Pancreas (tissue), 10 donors: ENCODE results near the gene TNS3. TPM values are rescaled to one million over a fixed set of nuclear protein-coding genes. Genes with fewer than 3 reads are reported as not detected.

Experiments used
- ATAC-seq, 4 donors: fragments of 200-7000 bp; cut with Tn5 transposase; one replicate each; pipeline versions ENCODE4 v1.8.0 to v1.9.1; 2020; ENCODE audit warnings: mild to moderate bottlenecking in 4 of 4, moderate library complexity in 4 of 4
- DNase-seq, 6 donors: peaks; one replicate each; pipeline ENCODE4 v3.0.0-alpha.2; 2020
- FAIRE-seq: peaks from 2 replicates; lab custom pipeline; 2012; peaks lifted over from hg19 to GRCh38; lab: Jason Lieb, UNC
- H3K27ac ChIP-seq, 4 donors: fragments of 200-600 bp; sonication (generic); 1 replicate in 3 of 4; 2 replicates in 1 of 4; pipeline versions ENCODE4 v1.5.0 to v1.8.0; 2020
- H3K27me3 ChIP-seq, 4 donors: fragments of 200-600 bp; one replicate each; pipeline ENCODE4 v1.8.0; 2021
- H3K36me3 ChIP-seq, 3 donors: fragments of 200-600 bp; sonication (generic) in 1 of 3; one replicate each; pipeline versions ENCODE4 v1.5.0 to v1.8.0; 2020 to 2021
- H3K4me1 ChIP-seq, 3 donors: fragments of 200-600 bp; one replicate each; pipeline ENCODE4 v1.8.0; 2021
- H3K4me3 ChIP-seq, 4 donors: fragments of 200-600 bp; sonication (generic) in 2 of 4; one replicate each; pipeline versions ENCODE4 v1.5.0 to v1.8.0; 2020 to 2021
- H3K9me3 ChIP-seq, 4 donors: fragments of 200-600 bp; one replicate each; pipeline ENCODE4 v1.8.0; 2021
- WGBS, 2 donors: extraction: QIAGEN DNeasy Blood & Tissue Kit; methylation state at CpG; one replicate each; pipeline ENCODE4 v1.1.7; 2013; 5-methylcytosine and 5-hydroxymethylcytosine counted together
- intact Hi-C, 3 donors: fragments of 100-400 bp; cut with DNase I; formaldehyde crosslinking; loops; one replicate each; pipeline versions ENCODE4 v1.11.1 to v1.14.2; 2022
- polyA plus RNA-seq, 2 donors: library from polyadenylated mRNA; stranded (reverse); fragments of 200-250 nt; gene quantifications; one replicate each; pipeline ENCODE4 v1.2.3, GENCODE V29; 2013
- total RNA-seq, 6 donors: library from RNA; stranded (reverse); fragmentation: NEBNext Ultra II Directional in 4 of 6; extraction: Animal tissue kit (Norgen Biotek cat#: 25700) in 4 of 6; gene quantifications; one replicate each; pipeline versions ENCODE4 v1.2.1 to v1.2.4, GENCODE V29; 2021 to 2023
- TF ChIP-seq, protein P1 (sequence below), 4 donors: fragments of 200-600 bp; sonication (generic) in 3 of 4; IDR thresholded peaks; one replicate each; pipeline versions ENCODE4 v1.5.0 to v1.8.0; 2021; ENCODE audit warnings: antibody characterized with exemption in 4 of 4
- donor health status: healthy with polysubstance abuse.
- donor health status: DM: no; HTN: no; CAD: no; lungs with moderate emphysema.
- donor health status: DM: no; HTN: no; CAD: no.
- donor health status: control.
- donor health status: control.
- donor health status: Bipolar disorder and iron deficiency.
- donor health status: DM: yes; HTN: yes; CAD: no.
- donor health status: DM: no; HTN: no; CAD: no.
- donor health status: DM: no; HTN: no; CAD: no.
- donor health status: DM: yes; HTN: yes; CAD: no.

The TNS3 gene
- total and polyA plus RNA-seq, 8 donors = 28.0 to 125 (median 91.2) TPM

- H3K27ac ChIP-seq = no peak overlapping the region
- TF ChIP-seq, protein P1, sequence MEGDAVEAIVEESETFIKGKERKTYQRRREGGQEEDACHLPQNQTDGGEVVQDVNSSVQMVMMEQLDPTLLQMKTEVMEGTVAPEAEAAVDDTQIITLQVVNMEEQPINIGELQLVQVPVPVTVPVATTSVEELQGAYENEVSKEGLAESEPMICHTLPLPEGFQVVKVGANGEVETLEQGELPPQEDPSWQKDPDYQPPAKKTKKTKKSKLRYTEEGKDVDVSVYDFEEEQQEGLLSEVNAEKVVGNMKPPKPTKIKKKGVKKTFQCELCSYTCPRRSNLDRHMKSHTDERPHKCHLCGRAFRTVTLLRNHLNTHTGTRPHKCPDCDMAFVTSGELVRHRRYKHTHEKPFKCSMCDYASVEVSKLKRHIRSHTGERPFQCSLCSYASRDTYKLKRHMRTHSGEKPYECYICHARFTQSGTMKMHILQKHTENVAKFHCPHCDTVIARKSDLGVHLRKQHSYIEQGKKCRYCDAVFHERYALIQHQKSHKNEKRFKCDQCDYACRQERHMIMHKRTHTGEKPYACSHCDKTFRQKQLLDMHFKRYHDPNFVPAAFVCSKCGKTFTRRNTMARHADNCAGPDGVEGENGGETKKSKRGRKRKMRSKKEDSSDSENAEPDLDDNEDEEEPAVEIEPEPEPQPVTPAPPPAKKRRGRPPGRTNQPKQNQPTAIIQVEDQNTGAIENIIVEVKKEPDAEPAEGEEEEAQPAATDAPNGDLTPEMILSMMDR (IDR thresholded peaks at IDR 0.05) = no peak
- no peaks in the 10 kb centered on the region for H3K9me3 ChIP-seq
- no peaks in the 10 kb centered on the region for H3K27me3 ChIP-seq
- H3K4me3 ChIP-seq = no peak overlapping the region
- peaks cover 0 to 29% (median 15%) of the 10 kb centered on the region in 3 donors for H3K36me3 ChIP-seq
- 97 to 98% methylated on average over 6 of the region's 6 CpGs for WGBS, 2 donors
- no peaks in the 10 kb centered on the region for H3K4me1 ChIP-seq
- intact Hi-C loops = loop anchor here in 2 of 3 donors (5.0 to 10.0 kb wide), 2 partner anchors 541 to 548 kb away; no protein-coding TSS in a partner anchor
- ATAC-seq = peak in 1 of 4 donors; percentile 17
- no peak for DNase-seq
- no peak for FAIRE-seq
Observed at GRCh38 chr7:47273974-47274766, 307.7 kb downstream of the TNS3 start.

GRCh38 chr7:47273088-47273487 is 308.8 kb downstream of the TNS3 start:
- TF ChIP-seq, protein P1 (IDR thresholded peaks at IDR 0.05) = no peak
- no peak overlapping the region for H3K27ac ChIP-seq
- ATAC-seq (peak in 1 of 4 donors; percentile 6), FAIRE-seq (no peak), DNase-seq (no peak)
- H3K36me3 ChIP-seq = peaks cover 0 to 19% (median 12%) of the 10 kb centered on the region in 3 donors
- H3K4me3 ChIP-seq = no peak overlapping the region
- H3K27me3 ChIP-seq = no peaks in the 10 kb centered on the region
- WGBS, 2 donors = 96 to 97% methylated on average over 4 of the region's 4 CpGs
- H3K9me3 ChIP-seq = no peaks in the 10 kb centered on the region
- intact Hi-C loops = loop anchor here in 2 of 3 donors (5.0 to 10.0 kb wide), 2 partner anchors 542 to 549 kb away; no protein-coding TSS in a partner anchor
- H3K4me1 ChIP-seq = no peaks in the 10 kb centered on the region

DNA sequence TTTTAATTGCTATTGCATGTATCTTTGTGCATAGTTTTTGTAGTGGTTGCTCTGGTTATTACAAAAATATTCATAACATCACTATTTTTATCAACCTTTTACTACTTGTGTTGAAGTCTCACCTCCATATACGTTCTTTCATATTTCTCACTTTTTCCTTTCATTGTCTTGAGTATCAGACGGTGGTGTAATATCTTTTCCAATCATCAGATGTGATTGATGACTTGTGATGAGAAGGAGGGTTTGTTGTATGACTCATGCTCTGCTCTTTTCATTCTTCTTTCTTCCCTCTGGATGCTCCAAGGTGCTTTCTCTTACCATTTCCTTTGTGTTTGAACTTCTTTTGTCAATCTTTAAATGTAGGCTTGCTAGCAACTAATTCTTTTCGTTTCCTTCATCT is 310.2 kb downstream of the TNS3 start:
- TF ChIP-seq, protein P1 (IDR thresholded peaks at IDR 0.05) = no peak
- intact Hi-C loops = loop anchor here in 2 of 3 donors (5.0 to 10.0 kb wide), 2 partner anchors 543 to 551 kb away; no protein-coding TSS in a partner anchor
- no peaks in the 10 kb centered on the region for H3K27me3 ChIP-seq
- DNase-seq = no peak
- H3K9me3 ChIP-seq = no peaks in the 10 kb centered on the region
- ATAC-seq = no peak
- peaks cover 0 to 1% (median 1%) of the 10 kb centered on the region in 3 donors for H3K4me1 ChIP-seq
- H3K4me3 ChIP-seq = no peak overlapping the region
- no peak for FAIRE-seq
- peaks cover 0 to 5% (median 3%) of the 10 kb centered on the region in 3 donors for H3K36me3 ChIP-seq
- no peak overlapping the region for H3K27ac ChIP-seq
- WGBS, 2 donors = 91 to 97% methylated on average over 3 of the region's 3 CpGs

DNA sequence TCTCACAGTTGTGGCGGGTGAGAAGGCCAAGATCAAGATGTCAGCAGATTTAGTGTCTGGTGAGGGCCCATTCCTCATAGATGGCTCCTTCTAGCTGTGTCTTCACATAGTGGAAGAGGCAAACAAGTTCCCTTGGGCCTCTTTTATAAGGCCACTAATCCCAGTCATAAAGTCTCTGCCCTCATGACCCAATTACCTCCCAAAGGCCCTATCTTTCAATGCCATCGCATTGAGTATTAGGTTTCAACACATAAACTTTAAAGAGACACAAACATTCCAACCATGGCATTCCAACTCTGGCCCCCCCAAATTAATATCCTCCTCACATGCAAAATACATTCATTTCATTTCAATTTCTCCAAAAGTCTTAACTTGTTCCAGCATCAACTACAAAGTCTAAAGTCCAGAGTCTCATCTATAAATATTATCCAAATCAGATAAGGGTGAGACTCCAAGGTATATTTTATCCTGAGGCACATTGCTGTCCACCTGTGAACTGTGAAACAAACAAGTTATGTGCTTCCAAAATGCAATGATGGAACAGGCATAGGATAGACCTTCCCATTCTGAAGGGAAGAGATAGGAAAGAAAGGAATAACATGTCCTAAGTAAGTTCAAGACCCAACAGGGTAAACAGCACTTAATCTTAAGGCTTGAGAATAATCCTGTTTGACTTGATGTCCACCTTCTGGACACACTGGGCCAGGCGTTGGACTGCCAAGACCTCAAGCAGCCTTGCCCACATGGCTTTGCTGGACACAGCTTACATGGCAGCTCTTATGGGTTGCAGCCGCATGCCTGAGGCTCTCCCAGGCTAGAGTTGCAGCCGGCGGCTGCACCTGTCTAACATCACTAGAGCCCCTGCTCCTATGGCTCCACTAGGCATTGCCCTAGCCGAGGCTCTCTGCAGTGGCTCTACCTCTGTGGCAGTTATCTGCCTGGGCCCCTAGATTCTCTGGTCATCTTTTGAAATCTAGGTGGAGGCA is 312.8 kb downstream of the TNS3 start:
- H3K27me3 ChIP-seq = no peaks in the 10 kb centered on the region
- TF ChIP-seq, protein P1 (IDR thresholded peaks at IDR 0.05) = no peak
- ATAC-seq (no peak), DNase-seq (no peak), FAIRE-seq (no peak)
- WGBS, 2 donors = 95 to 97% methylated on average over 7 of the region's 7 CpGs
- H3K27ac ChIP-seq = no peak overlapping the region
- no peaks in the 10 kb centered on the region for H3K9me3 ChIP-seq
- H3K4me3 ChIP-seq = no peak overlapping the region
- intact Hi-C loops = no loop called here
- no peaks in the 10 kb centered on the region for H3K36me3 ChIP-seq
- H3K4me1 ChIP-seq = peaks cover 0 to 10% (median 6%) of the 10 kb centered on the region in 3 donors
